ENCODE data around the gene E2F8.

DNA sequence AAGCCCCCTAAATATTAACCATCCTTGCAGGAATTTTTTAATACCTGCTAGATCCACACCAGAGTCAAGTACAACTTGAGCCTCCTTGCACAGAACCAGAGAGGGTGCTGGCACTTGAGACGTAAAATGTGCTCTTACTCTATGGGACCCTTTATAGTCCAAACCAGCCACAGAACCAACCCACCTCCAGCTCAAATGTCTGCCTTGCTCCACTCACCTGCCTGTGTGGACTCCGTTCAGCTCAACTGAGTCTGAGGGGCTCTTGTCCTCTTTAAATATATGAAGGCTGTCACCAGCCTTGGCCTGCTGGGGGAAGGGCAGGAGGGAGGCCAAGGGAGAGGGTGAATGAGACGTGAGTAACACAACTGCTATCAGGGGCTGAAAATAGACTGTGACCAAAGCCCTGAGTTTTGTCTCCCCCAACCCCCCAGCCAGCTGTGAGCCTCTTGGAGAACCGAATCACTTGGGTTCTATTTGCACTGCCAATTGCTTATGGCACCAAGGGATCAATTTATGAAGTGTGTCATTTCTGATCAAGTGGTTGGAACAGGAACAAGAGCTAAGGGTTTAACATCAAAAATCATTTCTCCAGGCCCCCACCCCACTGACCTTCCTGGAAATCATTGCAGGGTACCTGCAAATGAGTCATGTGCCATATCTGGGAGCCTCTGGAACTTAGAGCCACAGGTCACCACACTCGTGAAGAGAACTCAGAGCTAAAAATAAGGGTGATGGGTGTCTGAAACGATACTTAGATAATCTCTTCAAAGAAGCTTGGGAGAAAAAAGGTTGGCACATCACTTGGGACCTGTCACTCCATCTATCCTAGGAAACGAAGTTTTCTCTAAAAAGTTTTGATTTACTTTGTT is 38.8 kb downstream of the E2F8 start, which contains the start of gene CSRP3:
- TF ChIP-seq RAD21 (conservative IDR thresholded peaks at IDR 0.05) (no peak), CTCF (IDR thresholded peaks at IDR 0.05; ENCODE audit: poor library complexity, severe bottlenecking) (no peak), POLR2AphosphoS5 (IDR thresholded peaks at IDR 0.05) (no peak), EZH2 (IDR thresholded peaks at IDR 0.05; ENCODE audit: borderline replicate concordance, insufficient read depth, low read length, poor library complexity, severe bottlenecking) (no peak), EP300 (conservative IDR thresholded peaks at IDR 0.05; ENCODE audit: poor library complexity, severe bottlenecking) (no peak), REST (IDR thresholded peaks at IDR 0.05; ENCODE audit: borderline replicate concordance) (no peak), SMC3 (conservative IDR thresholded peaks at IDR 0.05; ENCODE audit: poor library complexity) (no peak), TAF1 (IDR thresholded peaks at IDR 0.05; ENCODE audit: low read depth) (no peak), MXI1 (conservative IDR thresholded peaks at IDR 0.05; ENCODE audit: poor library complexity, severe bottlenecking) (no peak)

All from neural cell (in vitro differentiated cells).